ENCODE measurements around the gene DYNLL2.
"Not testable (repeated sequence)": the region's sequence is repeated elsewhere in the genome, so short reads cannot be mapped to it uniquely, and the experiment has no call there.

DYNLL2 gene

DNA sequence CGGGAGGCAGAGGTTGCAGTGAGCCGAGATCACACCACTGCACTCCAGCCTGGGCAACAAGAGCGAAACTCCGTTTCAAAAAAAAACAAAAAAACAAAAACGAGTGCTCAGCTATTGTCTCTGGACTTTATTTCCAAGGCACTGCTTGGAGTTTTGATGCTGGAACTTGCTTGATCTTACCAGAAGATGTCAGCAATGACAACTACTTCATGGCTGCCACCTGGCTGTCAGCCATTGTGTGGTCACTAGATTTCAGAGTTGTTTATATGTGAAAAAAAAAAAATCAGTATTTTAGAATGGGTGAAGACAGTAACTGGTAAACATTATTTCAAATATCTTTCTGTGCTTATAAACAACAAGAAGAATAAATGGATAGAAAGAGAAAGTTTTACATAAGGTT is 38.7 kb downstream of the DYNLL2 start:
- Histone ChIP-seq H3K4me1 (ENCODE audit: insufficient read depth, insufficient read length) (no peaks in the 10 kb centered on the region), H3K27me3 (ENCODE audit: insufficient read depth, insufficient read length) (peaks cover 9% of the 10 kb centered on the region), H3K9me3 (ENCODE audit: insufficient read depth, low read length) (no peaks in the 10 kb centered on the region), H3K36me3 (ENCODE audit: insufficient read depth, insufficient read length, low read length) (no peaks in the 10 kb centered on the region), H3K9ac (ENCODE audit: insufficient read length, low read depth) (no peak overlapping the region), H3K4me3 (ENCODE audit: insufficient read length, low read depth) (no peak overlapping the region)
- DNase-seq (ENCODE audit: low read depth, low spot score) = peak; percentile 20
- TF ChIP-seq YY1 (IDR thresholded peaks at IDR 0.05; ENCODE audit: insufficient read depth, insufficient read length) (peak; percentile 37), SUZ12 (IDR thresholded peaks at IDR 0.05; ENCODE audit: extremely low read depth, insufficient read depth, insufficient read length) (no peak)

DNA sequence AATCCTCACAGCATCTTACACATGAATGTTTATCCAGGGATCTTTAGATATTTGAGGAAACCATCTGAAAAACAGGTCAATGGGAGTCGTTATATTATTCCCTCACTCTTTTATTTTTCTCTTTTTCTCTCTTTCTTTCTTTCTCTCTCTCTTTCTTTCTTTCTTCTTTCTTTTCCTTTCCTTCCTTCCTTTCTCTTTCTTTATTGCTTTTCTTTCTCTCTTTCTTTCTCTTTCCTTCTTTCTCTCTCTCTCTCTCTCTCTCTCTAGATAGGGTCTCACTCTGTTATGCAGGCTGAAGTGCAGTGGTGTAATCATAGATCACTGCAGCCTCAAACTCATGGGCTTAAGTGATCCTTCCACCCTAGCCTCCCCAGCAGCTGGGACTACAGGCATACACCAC is 44.6 kb downstream of the DYNLL2 start:
- no peaks in the 10 kb centered on the region for H3K9me3 ChIP-seq (ENCODE audit: insufficient read depth, low read length)
- no peaks in the 10 kb centered on the region for H3K4me1 ChIP-seq (ENCODE audit: insufficient read depth, insufficient read length)
- peaks cover 11% of the 10 kb centered on the region for H3K27me3 ChIP-seq (ENCODE audit: insufficient read depth, insufficient read length)
- H3K9ac ChIP-seq (ENCODE audit: insufficient read length, low read depth) = no peak overlapping the region
- TF ChIP-seq SUZ12 (IDR thresholded peaks at IDR 0.05; ENCODE audit: extremely low read depth, insufficient read depth, insufficient read length) (no peak), YY1 (IDR thresholded peaks at IDR 0.05; ENCODE audit: insufficient read depth, insufficient read length) (no peak), ZNF274 (IDR thresholded peaks at IDR 0.05; ENCODE audit: low read depth, low read length) (no peak)
- no peak for DNase-seq (ENCODE audit: low read depth, low spot score)
- no peaks in the 10 kb centered on the region for H3K36me3 ChIP-seq (ENCODE audit: insufficient read depth, insufficient read length, low read length)
- H3K4me3 ChIP-seq (ENCODE audit: insufficient read length, low read depth) = no peak overlapping the region

DNA sequence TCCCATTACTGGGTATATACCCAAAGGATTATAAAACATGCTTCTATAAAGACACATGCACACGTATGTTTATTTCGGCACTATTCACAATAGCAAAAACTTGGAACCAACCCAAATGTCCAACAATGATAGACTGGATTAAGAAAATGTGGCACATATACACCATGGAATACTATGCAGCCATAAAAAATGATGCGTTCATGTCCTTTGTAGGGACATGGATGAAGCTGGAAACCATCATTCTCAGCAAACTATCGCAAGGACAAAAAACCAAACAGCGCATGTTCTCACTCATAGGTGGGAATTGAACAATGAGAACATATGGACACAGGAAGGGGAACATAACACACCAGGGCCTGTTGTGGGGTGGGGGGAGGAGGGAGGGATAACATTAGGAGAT is 49.5 kb downstream of the DYNLL2 start:
- not testable (repeated sequence) for H3K4me3 ChIP-seq (ENCODE audit: insufficient read length, low read depth); H3K9ac ChIP-seq (ENCODE audit: insufficient read length, low read depth); H3K9me3 ChIP-seq (ENCODE audit: insufficient read depth, low read length); DNase-seq (ENCODE audit: low read depth, low spot score); H3K36me3 ChIP-seq (ENCODE audit: insufficient read depth, insufficient read length, low read length); H3K4me1 ChIP-seq (ENCODE audit: insufficient read depth, insufficient read length)
- peaks cover 14% of the 10 kb centered on the region for H3K27me3 ChIP-seq (ENCODE audit: insufficient read depth, insufficient read length)

DNA sequence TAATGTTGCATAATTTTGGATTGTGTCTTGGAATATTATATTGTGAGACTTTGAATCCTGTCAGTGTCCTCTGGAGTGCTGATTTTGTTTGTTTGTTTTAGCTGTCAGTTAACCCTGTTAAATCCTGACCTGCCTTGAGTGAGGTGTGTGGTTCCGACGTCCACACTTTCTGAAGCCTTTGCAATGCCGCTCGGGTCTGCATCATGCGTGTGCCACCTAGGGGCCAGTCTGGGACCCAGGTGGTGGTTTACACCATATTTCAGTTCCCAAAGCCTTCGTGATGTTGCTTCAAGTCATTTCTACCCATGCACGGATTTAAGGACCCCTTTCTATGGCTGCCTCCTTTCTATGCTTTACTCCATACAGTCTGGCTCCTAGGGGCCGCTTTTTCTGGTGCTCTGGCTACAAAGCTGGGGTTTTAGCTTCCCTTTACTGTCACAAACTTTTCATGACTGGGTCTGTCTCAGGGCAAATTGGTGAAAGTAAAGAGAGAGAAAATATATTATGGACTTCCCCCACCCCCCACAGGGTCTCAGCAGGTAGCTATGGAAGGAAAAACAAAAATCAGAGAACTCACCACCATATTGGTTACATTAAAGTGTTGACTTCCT is 53.6 kb downstream of the DYNLL2 start:
- no peaks in the 10 kb centered on the region for H3K4me1 ChIP-seq (ENCODE audit: insufficient read depth, insufficient read length)
- H3K27me3 ChIP-seq (ENCODE audit: insufficient read depth, insufficient read length) = peaks cover 3% of the 10 kb centered on the region
- H3K4me3 ChIP-seq (ENCODE audit: insufficient read length, low read depth) = no peak overlapping the region
- no peak for DNase-seq (ENCODE audit: low read depth, low spot score)
- no peaks in the 10 kb centered on the region for H3K36me3 ChIP-seq (ENCODE audit: insufficient read depth, insufficient read length, low read length)
- H3K9ac ChIP-seq (ENCODE audit: insufficient read length, low read depth) = no peak overlapping the region
- TF ChIP-seq YY1 (IDR thresholded peaks at IDR 0.05; ENCODE audit: insufficient read depth, insufficient read length) = no peak
- TF ChIP-seq ZNF274 (IDR thresholded peaks at IDR 0.05; ENCODE audit: low read depth, low read length) = no peak
- TF ChIP-seq SUZ12 (IDR thresholded peaks at IDR 0.05; ENCODE audit: extremely low read depth, insufficient read depth, insufficient read length) = no peak
- no peaks in the 10 kb centered on the region; the same call in 1 of the 2 replicates for H3K9me3 ChIP-seq (ENCODE audit: insufficient read depth, low read length)

DNA sequence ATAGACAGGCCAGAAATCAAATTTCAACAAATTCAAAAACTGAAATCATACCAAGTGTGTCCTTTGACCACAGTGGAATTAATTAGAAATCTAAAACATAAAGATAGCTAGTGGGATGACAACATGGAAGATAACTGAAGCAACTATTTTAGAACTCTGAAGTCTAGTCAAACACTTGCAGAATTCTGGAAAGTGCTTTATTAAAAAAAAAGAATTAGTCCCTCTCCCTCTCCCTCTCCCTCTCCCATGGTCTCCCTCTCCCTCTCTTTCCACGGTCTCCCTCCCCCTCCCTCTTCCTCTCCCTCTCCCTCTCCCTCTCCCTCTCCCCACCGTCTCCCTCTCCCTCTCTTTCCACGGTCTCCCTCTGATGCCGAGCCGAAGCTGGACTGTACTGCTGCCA is 58.3 kb downstream of the DYNLL2 start:
- Histone ChIP-seq H3K4me3 (ENCODE audit: insufficient read length, low read depth) (no peak overlapping the region), H3K27me3 (ENCODE audit: insufficient read depth, insufficient read length) (no peaks in the 10 kb centered on the region), H3K9ac (ENCODE audit: insufficient read length, low read depth) (no peak overlapping the region), H3K36me3 (ENCODE audit: insufficient read depth, insufficient read length, low read length) (no peaks in the 10 kb centered on the region), H3K9me3 (ENCODE audit: insufficient read depth, low read length) (peaks cover 31% of the 10 kb centered on the region), H3K4me1 (ENCODE audit: insufficient read depth, insufficient read length) (no peaks in the 10 kb centered on the region)
- no peak for TF ChIP-seq ZNF274 (IDR thresholded peaks at IDR 0.05; ENCODE audit: low read depth, low read length)
- no peak for DNase-seq (ENCODE audit: low read depth, low spot score)

DNA sequence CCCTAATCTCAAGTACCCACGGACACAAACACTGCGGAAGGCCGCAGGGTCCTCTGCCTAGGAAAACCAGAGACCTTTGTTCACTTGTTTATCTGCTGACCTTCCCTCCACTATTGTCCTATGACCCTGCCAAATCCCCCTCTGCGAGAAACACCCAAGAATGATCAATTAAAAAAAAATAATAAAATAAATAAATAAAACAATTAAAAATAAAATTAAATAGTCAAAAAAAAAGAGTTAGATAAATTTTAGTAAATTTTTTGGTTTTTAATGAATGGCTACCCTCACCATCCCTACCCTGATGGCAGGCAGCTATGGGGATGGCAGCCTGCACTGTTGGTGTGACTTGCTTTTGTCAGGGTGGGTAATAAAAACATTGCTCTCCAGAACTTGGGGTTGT is 60.1 kb downstream of the DYNLL2 start:
- not testable (repeated sequence) for H3K4me1 ChIP-seq (ENCODE audit: insufficient read depth, insufficient read length); DNase-seq (ENCODE audit: low read depth, low spot score); H3K27me3 ChIP-seq (ENCODE audit: insufficient read depth, insufficient read length); H3K4me3 ChIP-seq (ENCODE audit: insufficient read length, low read depth); H3K36me3 ChIP-seq (ENCODE audit: insufficient read depth, insufficient read length, low read length); H3K9ac ChIP-seq (ENCODE audit: insufficient read length, low read depth)
- H3K9me3 ChIP-seq (ENCODE audit: insufficient read depth, low read length) = peaks cover 31% of the 10 kb centered on the region

DNA sequence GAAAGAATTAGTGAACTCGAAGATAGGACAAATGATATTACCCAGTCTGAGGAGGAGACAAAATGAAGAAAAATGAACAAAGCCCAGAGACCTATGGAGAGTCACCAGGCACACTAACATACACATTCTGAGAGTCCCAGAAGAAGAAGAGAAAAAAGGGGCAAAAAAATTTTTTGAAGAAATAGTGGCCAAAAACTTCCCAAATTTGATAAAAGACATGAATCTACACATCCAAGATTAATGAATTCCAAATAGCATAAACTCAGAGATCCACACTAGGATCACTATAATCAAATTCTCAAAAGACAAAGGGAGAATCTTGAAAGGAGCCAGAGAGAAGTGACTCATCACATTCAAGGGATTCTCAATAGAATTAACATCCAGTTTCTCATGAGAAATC is 61.6 kb downstream of the DYNLL2 start:
- H3K4me1 ChIP-seq (ENCODE audit: insufficient read depth, insufficient read length) = no peaks in the 10 kb centered on the region
- no peak overlapping the region for H3K4me3 ChIP-seq (ENCODE audit: insufficient read length, low read depth)
- H3K36me3 ChIP-seq (ENCODE audit: insufficient read depth, insufficient read length, low read length) = no peaks in the 10 kb centered on the region
- no peak for DNase-seq (ENCODE audit: low read depth, low spot score)
- H3K9me3 ChIP-seq (ENCODE audit: insufficient read depth, low read length) = peaks cover 31% of the 10 kb centered on the region
- no peaks in the 10 kb centered on the region for H3K27me3 ChIP-seq (ENCODE audit: insufficient read depth, insufficient read length)
- H3K9ac ChIP-seq (ENCODE audit: insufficient read length, low read depth) = no peak overlapping the region
- no peak for TF ChIP-seq YY1 (IDR thresholded peaks at IDR 0.05; ENCODE audit: insufficient read depth, insufficient read length)
- TF ChIP-seq ZNF274 (IDR thresholded peaks at IDR 0.05; ENCODE audit: low read depth, low read length) = no peak
- TF ChIP-seq SUZ12 (IDR thresholded peaks at IDR 0.05; ENCODE audit: extremely low read depth, insufficient read depth, insufficient read length) = no peak
